Stimulated activated CD4-positive, alpha-beta T cell treated with anti-CD3 and anti-CD28 coated beads, Interleukin-1b, Interleukin-23, amount 100 ng/mL, for 4 hours (primary cell): Measurements from ENCODE around the gene PTH1R.

Source experiments
- DNase-seq, 2 donors: peaks; one replicate each; pipeline ENCODE4 v3.0.0-alpha.2; 2020; ENCODE audit warnings: low read depth in 2 of 2

Gene PTH1R

GRCh38 chr3:46849686-46850467 lies 27.6 kb upstream of the PTH1R start:
- DNase-seq, result no peak

GRCh38 chr3:46850468-46850779 lies 27.1 kb upstream of the PTH1R start:
- DNase-seq, result no peak

GRCh38 chr3:46851364-46852333 lies 25.9 kb upstream of the PTH1R start:
- no peak for DNase-seq

GRCh38 chr3:46852334-46852720 lies 25.2 kb upstream of the PTH1R start:
- DNase-seq, result no peak

GRCh38 chr3:46852839-46853355 lies 24.6 kb upstream of the PTH1R start:
- DNase-seq, result no peak

GRCh38 chr3:46853441-46854415 lies 23.8 kb upstream of the PTH1R start:
- no peak for DNase-seq

- no peak for DNase-seq
Measured at GRCh38 chr3:46854555-46854991, 22.9 kb upstream of the PTH1R start.

GRCh38 chr3:46856576-46857471 lies 20.7 kb upstream of the PTH1R start:
- no peak for DNase-seq

GRCh38 chr3:46857485-46858341 lies 19.8 kb upstream of the PTH1R start:
- DNase-seq, result no peak

GRCh38 chr3:46858456-46858855 lies 19.1 kb upstream of the PTH1R start:
- DNase-seq, result no peak

GRCh38 chr3:46859001-46859710 lies 18.4 kb upstream of the PTH1R start:
- DNase-seq, result no peak

- DNase-seq, result no peak
Measured at GRCh38 chr3:46860017-46860809, 17.3 kb upstream of the PTH1R start.

- DNase-seq, result no peak
Measured at GRCh38 chr3:46860810-46861604, 16.5 kb upstream of the PTH1R start.

- no peak for DNase-seq
Measured at GRCh38 chr3:46861605-46862368, 15.7 kb upstream of the PTH1R start.

GRCh38 chr3:46862369-46863025 lies 15.0 kb upstream of the PTH1R start:
- no peak for DNase-seq

GRCh38 chr3:46863261-46863782 lies 14.2 kb upstream of the PTH1R start, which contains the start of gene MYL3:
Gene MYL3, minus strand, starts transcription at chr3:46863444. Its CDS starts 54 bp downstream, at chr3:46863390.
- no peak for DNase-seq
